GM21786 (cell line): ENCODE results near the gene CADM3.

Experiments used
- ATAC-seq: cut with Tn5 transposase; IDR thresholded peaks from one replicate; pipeline ENCODE4 v1.9.1; 2021; ENCODE audit not compliant: unreplicated experiment

Gene CADM3

GRCh38 chr1:159248311-159248710, 76.9 kb downstream of the CADM3 start:
- ATAC-seq = no peak

- no peak for ATAC-seq
These were observed 79.3 kb downstream of the CADM3 start for GRCh38 chr1:159250638-159251216.
